T-cell (primary cell): ENCODE results near the gene CFAP43. TPM values are rescaled to one million over a fixed set of nuclear protein-coding genes. Genes with fewer than 3 reads are reported as not detected.

Experiments
- ATAC-seq, 4 experiments: fragments of 200-7000 bp in 3 of 4; fragments of 150-1000 bp in 1 of 4; cut with Tn5 transposase; replicated peaks in 1 of 4; 1 replicate in 3 of 4; 2 replicates in 1 of 4; pipeline ENCODE4 v1.10.0; 2021; ENCODE audit warnings: moderate library complexity in 3 of 4, mild to moderate bottlenecking in 2 of 4, moderate number of reproducible peaks in 1 of 4
- CTCF ChIA-PET, 2 donors: fragments of 300-600 bp; sonication (Branson Sonifier 250); formaldehyde crosslinking; loops; one replicate each; lab custom pipeline; 2022; ENCODE audit warnings: antibody characterized with exemption in 2 of 2; lab: Charles Lee
- POLR2A ChIA-PET, 2 donors: fragments of 300-600 bp; sonication (Branson Sonifier 250); formaldehyde crosslinking; loops; one replicate each; lab custom pipeline; 2022; ENCODE audit warnings: antibody characterized with exemption in 2 of 2; lab: Charles Lee
- DNase-seq, 35 experiments: peaks; one replicate each; pipeline versions ENCODE4 v3.0.0 to v3.0.0-alpha.2; 2013 to 2023
- H3K27ac ChIP-seq: one replicate; pipeline ENCODE4 v1.5.1; 2013; ENCODE audit warnings: low read length
- H3K27me3 ChIP-seq, 2 experiments: replicated peaks in 1 of 2; 1 replicate in 1 of 2; 2 replicates in 1 of 2; pipeline versions ENCODE4 v1.6.1 to v1.7.0; 2013; ENCODE audit warnings: low read length in 1 of 2, mixed read lengths in 1 of 2; ENCODE audit not compliant: control insufficient read depth in 2 of 2, insufficient read depth in 2 of 2; ENCODE audit errors: extremely low read depth in 1 of 2
- H3K36me3 ChIP-seq, 2 donors: 1 replicate in 1 of 2; 2 replicates in 1 of 2; pipeline versions ENCODE4 v1.6.1 to v1.7.0; 2013; ENCODE audit warnings: low read length in 1 of 2; ENCODE audit not compliant: control insufficient read depth in 2 of 2, insufficient read depth in 1 of 2; ENCODE audit errors: extremely low read depth in 1 of 2
- H3K4me1 ChIP-seq, 2 experiments: 1 replicate in 1 of 2; 2 replicates in 1 of 2; pipeline versions ENCODE4 v1.6.1 to v1.7.0; 2013; ENCODE audit warnings: low read length in 2 of 2, mixed read lengths in 1 of 2; ENCODE audit not compliant: insufficient read depth in 2 of 2, control insufficient read depth in 1 of 2; ENCODE audit errors: extremely low read depth in 1 of 2
- H3K4me3 ChIP-seq, 2 donors: 1 replicate in 1 of 2; 2 replicates in 1 of 2; pipeline versions ENCODE4 v1.5.1 to v1.7.0; 2013; ENCODE audit warnings: mild to moderate bottlenecking in 2 of 2, low read length in 1 of 2, moderate library complexity in 1 of 2; ENCODE audit not compliant: control insufficient read depth in 1 of 2; ENCODE audit errors: extremely low read depth in 1 of 2
- H3K9me3 ChIP-seq: 2 replicates; pipeline ENCODE4 v1.7.0; 2013
- H3K27ac Mint-ChIP-seq, 2 donors: one replicate each; pipeline ENCODE4 v1.8.0; 2020 to 2021; ENCODE audit warnings: mild to moderate bottlenecking in 2 of 2, mixed read lengths in 2 of 2
- H3K27me3 Mint-ChIP-seq, 2 donors: one replicate each; pipeline ENCODE4 v1.8.0; 2021 to 2022; ENCODE audit warnings: mixed read lengths in 2 of 2
- H3K36me3 Mint-ChIP-seq: one replicate; pipeline ENCODE4 v1.8.0; 2021; ENCODE audit warnings: mixed read lengths
- H3K4me1 Mint-ChIP-seq, 3 donors: one replicate each; pipeline ENCODE4 v1.8.0; 2020 to 2022; ENCODE audit warnings: mixed read lengths in 3 of 3, mild to moderate bottlenecking in 1 of 3
- H3K4me3 Mint-ChIP-seq, 3 donors: one replicate each; pipeline ENCODE4 v1.8.0; 2020 to 2022; ENCODE audit warnings: mild to moderate bottlenecking in 3 of 3, mixed read lengths in 3 of 3, moderate library complexity in 3 of 3
- H3K9me3 Mint-ChIP-seq, 3 donors: one replicate each; pipeline ENCODE4 v1.8.0; 2020 to 2022; ENCODE audit warnings: mixed read lengths in 3 of 3
- WGBS: methylation state at CpG from one replicate; pipeline ENCODE4 v1.1.5; 2013; ENCODE audit warnings: missing lambda C conversion rate; ENCODE audit not compliant: insufficient coverage; 5-methylcytosine and 5-hydroxymethylcytosine counted together
- total RNA-seq, 35 experiments: library from RNA in 6 of 35; stranded (reverse) in 6 of 35; fragments of 120-200 nt in 1 of 35; gene quantifications; one replicate each; pipeline versions ENCODE4 v1.2.1 to v1.2.4 and lab custom pipeline; 2013 to 2026

Gene CFAP43
- total RNA-seq, 5 donors from 2014 or later (not counting 1 experiment from before 2014, with no cell fraction given), result 0.58 TPM; not detected in 4

DNA sequence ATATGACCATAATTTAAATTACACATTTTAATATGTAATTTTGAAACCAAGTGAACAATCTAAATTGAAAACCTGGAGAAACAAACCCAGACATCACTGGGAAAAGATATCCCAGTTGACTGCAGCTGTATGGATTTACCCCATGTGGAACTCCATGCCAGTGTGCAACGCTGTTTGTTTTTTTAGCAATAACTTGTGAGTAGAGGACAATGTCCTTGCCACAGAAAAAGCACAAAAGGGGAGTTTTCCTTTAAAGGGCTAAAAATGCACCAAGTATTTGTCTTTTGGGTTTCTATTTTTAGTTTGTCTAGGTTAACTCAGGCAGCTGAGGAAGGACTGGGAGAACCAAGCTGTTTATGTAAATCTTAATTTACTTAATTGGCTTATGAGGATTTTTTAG lies 131.4 kb downstream of the CFAP43 start:
- Mint-ChIP-seq H3K4me1 (no peaks in the 10 kb centered on the region), H3K36me3 (no peaks in the 10 kb centered on the region), H3K27ac (no peak overlapping the region), H3K9me3 (no peaks in the 10 kb centered on the region), H3K27me3 (peaks cover 8 to 11% of the 10 kb centered on the region in 2 donors), H3K4me3 (no peak overlapping the region)
- H3K27me3 ChIP-seq, result peaks cover 0 to 2% of the 10 kb centered on the region in 2 experiments
- ChIA-PET POLR2A (interaction anchor here in 1 of 2 donors (0.6 to 0.7 kb wide), 2 partner anchors 21 to 201 kb away, joined by 3 read pairs; no protein-coding TSS in a partner anchor), CTCF (interaction anchor here in 1 of 2 donors (0.7 kb wide), 1 partner anchor 1658 kb away, joined by 3 read pairs; no protein-coding TSS in a partner anchor)
- H3K27ac ChIP-seq, result no peak overlapping the region
- DNase-seq (no peak), ATAC-seq (no peak)
- H3K4me1 ChIP-seq, result no peaks in the 10 kb centered on the region
- no CpG with 5 or more reads among the region's 1 CpG for WGBS
- no peaks in the 10 kb centered on the region for H3K36me3 ChIP-seq
- H3K9me3 ChIP-seq, result no peaks in the 10 kb centered on the region
- no peak overlapping the region for H3K4me3 ChIP-seq

DNA sequence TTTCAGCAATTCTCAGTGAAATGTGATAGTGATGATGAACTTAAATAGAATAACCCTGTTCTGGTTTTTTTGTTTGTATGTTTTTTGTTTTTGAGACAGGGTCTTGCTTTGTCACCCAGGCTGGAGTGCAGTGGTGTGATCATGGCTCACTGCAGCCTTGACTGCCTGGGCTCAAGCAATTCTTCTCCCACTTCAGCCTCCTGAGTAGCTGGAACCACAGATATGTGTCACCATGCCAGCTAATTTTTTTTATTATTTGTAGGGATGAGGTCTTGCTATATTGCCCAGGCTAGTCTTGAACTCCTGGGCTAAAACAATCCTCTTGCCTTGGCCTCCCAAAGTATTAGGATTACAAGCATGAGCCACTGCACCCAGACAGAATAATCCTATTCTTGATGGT lies 132.2 kb downstream of the CFAP43 start:
- H3K4me1 Mint-ChIP-seq, result no peaks in the 10 kb centered on the region
- Histone ChIP-seq H3K27me3 (peaks cover 0 to 3% of the 10 kb centered on the region in 2 experiments), H3K9me3 (no peaks in the 10 kb centered on the region), H3K36me3 (no peaks in the 10 kb centered on the region), H3K4me3 (no peak overlapping the region), H3K4me1 (no peaks in the 10 kb centered on the region), H3K27ac (no peak overlapping the region)
- no peaks in the 10 kb centered on the region for H3K36me3 Mint-ChIP-seq
- POLR2A ChIA-PET, result no interaction called here
- DNase-seq, result no peak
- H3K27ac Mint-ChIP-seq, result no peak overlapping the region
- CTCF ChIA-PET, result interaction anchor here (0.6 to 0.7 kb wide), 2 partner anchors 183 to 1657 kb away, joined by 3 read pairs; no protein-coding TSS in a partner anchor
- ATAC-seq, result no peak
- no peak overlapping the region for H3K4me3 Mint-ChIP-seq
- H3K27me3 Mint-ChIP-seq, result peaks cover 8 to 11% of the 10 kb centered on the region in 2 donors
- no peaks in the 10 kb centered on the region for H3K9me3 Mint-ChIP-seq

DNA sequence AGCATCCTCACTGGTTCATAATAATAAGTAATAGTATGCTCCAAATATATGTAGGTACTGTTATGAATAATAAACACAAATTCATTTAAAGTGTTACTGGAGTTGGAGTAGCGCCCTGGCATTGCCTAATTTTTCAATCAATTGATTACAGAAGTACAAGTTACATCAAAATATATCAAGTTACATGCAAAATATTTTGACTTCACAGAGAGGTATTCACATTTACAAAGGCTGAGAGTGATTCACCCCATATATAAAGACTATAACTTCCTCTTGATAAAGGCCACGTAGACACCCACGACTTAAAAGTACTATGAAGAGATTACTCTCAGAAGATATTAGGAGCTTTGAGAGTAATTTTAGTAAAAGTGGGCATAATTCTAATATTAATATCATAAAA lies 132.9 kb downstream of the CFAP43 start:
- ChIA-PET CTCF (interaction anchor here in 1 of 2 donors (0.6 kb wide), 1 partner anchor 184 kb away, joined by 3 read pairs; no protein-coding TSS in a partner anchor), POLR2A (no interaction called here)
- no peak overlapping the region for H3K27ac ChIP-seq
- H3K36me3 ChIP-seq, result no peaks in the 10 kb centered on the region
- ATAC-seq, result no peak
- DNase-seq, result no peak
- peaks cover 0 to 3% of the 10 kb centered on the region in 2 experiments for H3K27me3 ChIP-seq
- no peaks in the 10 kb centered on the region for H3K4me1 ChIP-seq
- Mint-ChIP-seq H3K4me1 (no peaks in the 10 kb centered on the region), H3K4me3 (no peak overlapping the region), H3K36me3 (no peaks in the 10 kb centered on the region), H3K27ac (no peak overlapping the region), H3K27me3 (peaks cover 8 to 11% of the 10 kb centered on the region in 2 donors), H3K9me3 (no peaks in the 10 kb centered on the region)
- no peak overlapping the region for H3K4me3 ChIP-seq
- no peaks in the 10 kb centered on the region for H3K9me3 ChIP-seq
- 80% methylated on average over 1 of the region's 3 CpGs for WGBS

DNA sequence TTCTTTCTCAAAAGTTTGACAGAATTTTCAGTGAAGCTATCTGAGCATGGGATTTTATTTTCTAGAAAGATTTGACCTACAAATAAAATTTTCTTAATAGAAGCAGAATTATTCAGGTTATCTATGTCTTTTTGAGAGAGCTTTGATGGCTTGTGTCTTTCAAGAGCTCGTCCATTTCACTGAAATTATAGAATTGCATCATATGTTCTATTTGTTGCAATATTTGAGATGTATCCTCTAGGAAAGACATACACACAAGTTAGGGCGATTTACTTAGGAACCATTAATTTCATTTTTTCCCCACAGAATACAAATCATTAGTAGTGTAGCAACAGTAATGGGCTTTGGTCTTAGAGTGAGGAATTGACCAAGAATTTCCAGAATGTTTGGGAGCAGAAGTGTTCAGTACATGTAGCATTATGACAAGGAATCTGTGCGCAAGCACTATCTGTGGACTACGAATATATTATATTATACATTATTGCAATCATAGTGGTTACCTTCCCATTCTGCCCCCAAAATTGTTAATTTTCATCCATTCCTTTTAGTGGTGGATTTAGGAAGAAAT lies 133.7 kb downstream of the CFAP43 start:
- Mint-ChIP-seq H3K4me1 (peaks cover 0 to 5% (median 3%) of the 10 kb centered on the region in 3 donors), H3K27me3 (peaks cover 8 to 11% of the 10 kb centered on the region in 2 donors), H3K4me3 (no peak overlapping the region), H3K36me3 (no peaks in the 10 kb centered on the region), H3K27ac (no peak overlapping the region), H3K9me3 (no peaks in the 10 kb centered on the region)
- H3K9me3 ChIP-seq, result no peaks in the 10 kb centered on the region
- no CpG with 5 or more reads among the region's 4 CpGs for WGBS
- POLR2A ChIA-PET, result no interaction called here
- H3K4me1 ChIP-seq, result no peaks in the 10 kb centered on the region
- CTCF ChIA-PET, result interaction anchor here in 1 of 2 donors (0.8 kb wide), 2 partner anchors 9 to 23 kb away, joined by 3 read pairs; no protein-coding TSS in a partner anchor
- ATAC-seq (no peak), DNase-seq (no peak)
- H3K27ac ChIP-seq, result no peak overlapping the region
- peaks cover 0 to 3% of the 10 kb centered on the region in 2 experiments for H3K27me3 ChIP-seq
- no peaks in the 10 kb centered on the region for H3K36me3 ChIP-seq
- H3K4me3 ChIP-seq, result no peak overlapping the region

DNA sequence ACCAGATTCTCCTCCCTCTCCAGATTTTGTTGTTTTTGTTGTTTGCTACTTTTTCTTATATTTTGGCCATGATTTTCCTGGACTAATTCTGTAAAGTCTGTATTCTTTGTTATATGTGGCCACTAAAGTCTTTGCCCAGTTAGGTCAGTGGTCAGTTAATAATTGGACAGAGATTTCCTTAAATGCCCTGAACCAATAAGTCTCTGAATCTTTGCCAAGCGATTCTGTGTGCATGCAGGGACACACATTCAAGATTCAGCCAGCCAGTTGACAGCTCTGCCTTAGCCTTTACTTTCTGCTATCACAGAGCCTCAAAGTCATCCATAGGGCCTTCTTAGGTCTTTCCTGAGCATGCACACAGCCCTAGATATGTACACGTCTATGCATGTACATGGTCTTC lies 135.5 kb downstream of the CFAP43 start:
- no peak overlapping the region for H3K27ac Mint-ChIP-seq
- Histone ChIP-seq H3K36me3 (no peaks in the 10 kb centered on the region), H3K27ac (no peak overlapping the region), H3K27me3 (peaks cover 0 to 3% of the 10 kb centered on the region in 2 experiments), H3K9me3 (no peaks in the 10 kb centered on the region), H3K4me3 (no peak overlapping the region), H3K4me1 (no peaks in the 10 kb centered on the region)
- ATAC-seq (no peak), DNase-seq (no peak)
- H3K4me1 Mint-ChIP-seq, result peaks cover 0 to 5% (median 3%) of the 10 kb centered on the region in 3 donors
- WGBS, result 90% methylated on average over 2 of the region's 2 CpGs
- H3K4me3 Mint-ChIP-seq, result no peak overlapping the region
- POLR2A ChIA-PET, result no interaction called here
- H3K36me3 Mint-ChIP-seq, result no peaks in the 10 kb centered on the region
- CTCF ChIA-PET, result no interaction called here
- no peaks in the 10 kb centered on the region for H3K9me3 Mint-ChIP-seq
- H3K27me3 Mint-ChIP-seq, result peaks cover 4 to 11% of the 10 kb centered on the region in 2 donors

DNA sequence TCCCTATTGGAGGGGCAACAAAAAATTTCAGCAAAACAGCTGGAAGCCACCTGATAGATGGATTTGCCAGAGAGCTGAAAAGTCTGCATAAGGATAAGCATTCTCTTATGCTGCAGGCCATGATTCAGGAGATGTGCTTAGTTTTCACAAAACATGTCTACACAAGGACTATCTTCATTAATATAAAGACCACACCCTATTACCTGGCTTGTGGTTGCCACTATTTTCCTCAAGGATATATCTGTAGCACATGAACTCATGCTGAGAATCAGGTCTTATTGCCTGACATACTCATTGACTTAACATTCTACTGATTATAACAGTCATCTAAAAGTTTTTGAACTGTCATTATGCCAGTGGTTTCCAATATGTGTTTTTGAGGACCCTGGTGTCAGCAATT lies 139.4 kb downstream of the CFAP43 start:
- no peak for DNase-seq
- H3K4me3 Mint-ChIP-seq, result no peak overlapping the region
- H3K27ac ChIP-seq, result no peak overlapping the region
- H3K4me1 Mint-ChIP-seq, result peaks cover 0 to 5% (median 3%) of the 10 kb centered on the region in 3 donors
- ChIA-PET POLR2A (no interaction called here), CTCF (no interaction called here)
- H3K9me3 Mint-ChIP-seq, result no peaks in the 10 kb centered on the region
- ATAC-seq, result no peak
- H3K27me3 Mint-ChIP-seq, result peaks cover 4 to 7% of the 10 kb centered on the region in 2 donors
- peaks cover 0 to 3% of the 10 kb centered on the region in 2 experiments for H3K27me3 ChIP-seq
- no peaks in the 10 kb centered on the region for H3K4me1 ChIP-seq
- no peaks in the 10 kb centered on the region for H3K9me3 ChIP-seq
- H3K4me3 ChIP-seq, result no peak overlapping the region
- no peak overlapping the region for H3K27ac Mint-ChIP-seq
- no peaks in the 10 kb centered on the region for H3K36me3 ChIP-seq
- no peaks in the 10 kb centered on the region for H3K36me3 Mint-ChIP-seq
